ENCODE results near the gene EDEM3.

EDEM3 gene

GRCh38 chr1:184665360-184665759, 89.3 kb downstream of the EDEM3 start:
- no peak for DNase-seq (ENCODE audit: low read depth)

- DNase-seq (ENCODE audit: low read depth) = no peak
Measured at GRCh38 chr1:184664661-184665060, 90.0 kb downstream of the EDEM3 start.

DNA sequence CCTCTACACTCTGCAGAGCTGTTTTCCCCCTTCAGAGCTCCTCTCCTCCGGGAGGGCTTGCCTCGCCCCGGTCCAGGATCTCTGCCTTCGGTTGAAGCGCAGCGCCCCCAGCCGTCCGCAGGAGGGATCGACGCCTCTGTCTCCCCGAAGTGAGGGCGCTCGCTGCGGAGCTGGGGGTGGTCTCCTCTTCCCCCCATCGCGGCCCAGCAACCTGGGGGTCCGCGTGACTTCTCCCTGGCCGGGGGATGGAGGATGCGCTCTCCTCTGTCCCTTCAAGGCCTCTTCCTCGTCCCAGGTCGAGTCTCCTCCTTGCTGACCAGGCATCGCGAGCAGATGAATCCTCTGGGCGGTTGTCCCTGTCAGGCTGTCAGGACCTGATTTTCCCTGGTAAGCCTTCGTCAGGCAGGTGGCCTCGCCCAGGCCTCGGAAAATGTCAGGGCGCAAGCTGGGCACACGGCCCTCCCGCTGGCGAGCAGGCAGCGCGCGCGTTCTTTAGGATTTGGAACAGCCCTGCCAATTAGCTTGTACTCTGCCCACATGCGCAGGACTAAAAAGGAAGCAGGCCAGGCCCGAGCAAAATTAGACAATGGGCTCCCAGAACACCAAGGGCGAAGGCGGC, 90.5 kb downstream of the EDEM3 start:
- peak; percentile 62 for DNase-seq (ENCODE audit: low read depth)

DNA sequence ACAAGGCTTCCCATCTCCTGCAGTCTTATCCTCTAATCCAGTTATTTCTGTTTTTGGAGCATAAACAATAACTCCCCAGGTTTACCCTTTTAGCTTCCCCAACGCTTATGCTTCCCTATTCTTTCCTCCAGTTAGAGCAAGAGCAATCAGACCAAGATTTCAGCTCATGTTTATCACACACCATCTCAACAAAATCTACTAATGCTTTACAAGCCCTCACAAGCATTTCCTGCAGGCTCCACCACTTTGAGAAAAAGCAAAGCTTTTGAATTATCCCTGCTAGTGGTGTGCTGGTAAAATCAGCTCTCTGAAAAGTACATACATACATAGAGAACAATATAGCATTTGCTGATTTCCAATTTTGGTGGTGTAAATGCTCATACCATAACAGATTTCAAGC, 92.9 kb downstream of the EDEM3 start:
- DNase-seq (ENCODE audit: low read depth) = no peak

DNA sequence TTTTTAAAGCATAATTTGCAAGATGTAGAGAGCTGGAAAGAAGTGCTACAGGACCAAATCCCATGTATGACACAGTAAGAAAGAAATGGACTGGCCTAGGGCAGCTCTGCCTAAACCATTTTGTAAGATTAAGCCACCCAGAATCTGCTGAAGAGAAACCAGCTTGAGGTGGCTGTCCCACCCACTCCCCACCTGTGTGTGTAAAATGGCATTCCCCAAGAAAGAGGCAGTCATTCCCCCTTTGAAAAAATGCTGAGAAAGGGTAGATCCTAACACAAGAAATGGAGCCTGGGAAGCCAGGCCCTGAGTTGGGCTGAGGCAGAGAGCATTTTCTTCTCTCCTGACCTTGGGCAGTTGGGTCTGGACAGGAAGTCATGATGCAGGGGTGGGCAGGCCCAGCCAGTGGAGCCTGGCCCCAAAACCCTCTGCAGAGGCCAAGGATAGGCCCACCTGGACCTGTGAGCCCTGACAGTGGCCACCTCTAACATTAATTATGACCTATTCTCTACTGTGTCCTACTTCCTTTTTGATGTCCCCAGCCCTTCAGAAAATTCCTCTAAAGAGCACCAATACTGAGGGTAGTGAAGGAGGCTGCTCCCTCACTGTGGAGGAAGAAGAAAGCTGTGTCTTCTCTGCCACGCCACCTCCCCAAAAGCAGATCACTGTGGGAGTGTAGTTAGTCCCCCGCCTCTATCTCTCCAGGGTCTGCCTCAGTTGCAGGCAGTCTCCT, 94.0 kb downstream of the EDEM3 start:
- DNase-seq (ENCODE audit: low read depth) = no peak

DNA sequence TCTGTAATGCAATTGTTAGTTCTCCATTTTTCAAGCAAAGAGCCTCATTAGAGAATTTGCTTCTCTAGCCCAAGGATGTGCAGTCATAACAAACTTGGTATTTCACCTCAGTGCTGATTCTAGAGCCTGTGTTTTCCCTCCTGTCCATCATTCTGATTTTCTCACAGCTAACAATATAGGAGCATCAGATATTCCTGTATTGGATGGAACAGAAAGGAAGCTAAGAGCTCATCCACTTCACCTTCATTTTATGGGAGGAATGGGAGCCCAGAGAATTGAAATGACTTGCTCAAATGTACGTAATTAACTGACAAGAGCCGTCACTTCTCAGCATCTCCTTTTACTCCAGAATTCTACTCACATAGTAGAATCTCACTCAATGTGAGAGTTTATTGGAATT, 96.6 kb downstream of the EDEM3 start:
- DNase-seq (ENCODE audit: low read depth) = no peak

GRCh38 chr1:184656221-184656620, 98.4 kb downstream of the EDEM3 start:
- DNase-seq (ENCODE audit: low read depth) = no peak

DNA sequence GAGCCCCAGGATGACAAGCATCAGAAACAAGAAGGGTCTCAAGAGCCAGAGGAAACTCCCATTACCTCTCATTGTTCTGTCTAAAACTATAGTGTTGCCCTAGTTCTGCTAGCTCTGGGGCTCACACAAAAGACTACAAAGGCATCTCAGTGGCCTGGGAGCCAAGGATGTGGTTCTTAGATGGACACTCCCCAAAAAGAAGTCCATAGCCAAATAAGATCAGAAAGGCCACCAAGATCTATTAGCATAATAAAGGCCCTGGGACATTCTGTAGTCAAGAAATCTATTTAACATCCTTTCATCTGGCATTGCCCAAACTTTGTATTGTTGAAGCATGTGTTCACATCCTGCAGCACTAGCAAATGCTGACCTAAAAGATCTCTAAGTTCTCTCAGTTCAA, 99.5 kb downstream of the EDEM3 start:
- no peak for DNase-seq (ENCODE audit: low read depth)

DNA sequence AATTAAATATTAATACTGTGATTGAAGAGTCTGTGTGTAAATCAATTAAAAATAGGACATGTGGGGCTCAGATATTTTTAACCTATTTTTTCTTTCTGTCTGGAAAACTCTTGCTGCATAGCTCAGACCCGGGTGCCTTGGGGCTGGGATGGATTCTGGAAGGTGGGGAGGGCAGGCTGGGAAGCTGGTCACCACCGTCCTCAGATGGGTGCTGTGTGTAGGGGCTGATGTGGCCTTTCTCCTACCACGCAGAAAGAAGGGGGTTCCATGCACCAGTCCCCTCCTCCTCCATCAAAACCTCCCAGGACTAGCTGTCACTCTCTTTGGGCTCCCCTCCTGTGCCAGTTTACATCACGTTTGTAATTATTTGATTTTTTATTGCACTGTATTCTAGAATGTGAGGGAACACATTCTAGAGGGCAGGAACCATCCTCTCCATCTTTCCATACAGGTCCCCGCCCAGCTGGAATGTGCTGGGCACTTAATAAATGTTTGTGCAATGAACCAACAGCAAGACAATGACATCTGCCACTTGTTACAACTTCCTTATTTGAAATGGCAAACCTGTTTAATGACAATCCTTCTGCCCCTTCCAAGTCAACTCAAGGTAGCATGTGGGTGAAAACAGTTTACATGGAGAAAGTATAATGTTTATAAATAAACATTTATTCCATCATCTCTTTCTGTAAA, 104.3 kb downstream of the EDEM3 start:
- DNase-seq (ENCODE audit: low read depth) = no peak

GRCh38 chr1:184649451-184649888, 105.2 kb downstream of the EDEM3 start:
- no peak for DNase-seq (ENCODE audit: low read depth)

DNA sequence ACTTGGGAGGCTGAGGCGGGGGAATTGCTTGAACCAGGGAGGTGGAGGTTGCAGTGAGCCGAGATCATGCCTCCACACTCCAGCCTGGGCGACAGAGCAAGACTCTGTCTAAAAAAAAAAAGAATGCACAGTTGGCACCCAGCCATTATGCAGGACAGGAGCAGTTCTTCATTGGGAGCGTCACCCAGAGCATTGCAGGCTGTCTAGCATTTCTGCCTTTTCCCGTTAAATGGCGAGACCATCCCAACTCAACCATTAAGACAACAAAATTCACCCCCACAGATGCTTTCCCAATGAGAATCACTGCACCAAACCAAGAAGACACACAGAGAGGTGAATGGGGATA, 105.8 kb downstream of the EDEM3 start:
- no peak for DNase-seq (ENCODE audit: low read depth)

GRCh38 chr1:184648160-184648855, 106.3 kb downstream of the EDEM3 start:
- DNase-seq (ENCODE audit: low read depth) = no peak

- no peak for DNase-seq (ENCODE audit: low read depth)
Measured at GRCh38 chr1:184647471-184647870, 107.2 kb downstream of the EDEM3 start.

DNA sequence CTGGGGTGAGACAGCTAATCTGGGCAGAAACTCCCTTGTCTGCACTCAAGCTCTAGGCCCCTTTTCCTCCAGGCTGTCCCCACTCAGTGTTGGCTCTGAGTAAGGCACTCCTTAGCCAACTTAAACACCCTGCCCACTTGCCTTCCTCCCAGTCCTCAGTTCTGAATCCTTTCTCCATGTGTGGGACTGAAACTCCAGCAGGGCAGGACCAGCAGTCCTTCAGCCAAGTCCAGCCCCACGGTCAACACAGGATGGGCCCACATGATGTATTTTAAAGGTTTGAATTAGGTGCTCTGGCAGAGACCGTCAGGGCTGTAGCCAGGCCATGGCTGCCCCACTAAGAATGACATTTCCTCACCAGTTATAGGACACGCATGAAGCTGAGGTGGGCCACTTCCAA, 107.8 kb downstream of the EDEM3 start:
- no peak for DNase-seq (ENCODE audit: low read depth)

- no peak for DNase-seq (ENCODE audit: low read depth)
Measured at GRCh38 chr1:184646178-184646701, 108.4 kb downstream of the EDEM3 start.

GRCh38 chr1:184644771-184645170, 109.9 kb downstream of the EDEM3 start:
- no peak for DNase-seq (ENCODE audit: low read depth)

GRCh38 chr1:184643661-184644060, 111.0 kb downstream of the EDEM3 start:
- no peak for DNase-seq (ENCODE audit: low read depth)

GRCh38 chr1:184641894-184642293, 112.8 kb downstream of the EDEM3 start:
- no peak for DNase-seq (ENCODE audit: low read depth)

DNA sequence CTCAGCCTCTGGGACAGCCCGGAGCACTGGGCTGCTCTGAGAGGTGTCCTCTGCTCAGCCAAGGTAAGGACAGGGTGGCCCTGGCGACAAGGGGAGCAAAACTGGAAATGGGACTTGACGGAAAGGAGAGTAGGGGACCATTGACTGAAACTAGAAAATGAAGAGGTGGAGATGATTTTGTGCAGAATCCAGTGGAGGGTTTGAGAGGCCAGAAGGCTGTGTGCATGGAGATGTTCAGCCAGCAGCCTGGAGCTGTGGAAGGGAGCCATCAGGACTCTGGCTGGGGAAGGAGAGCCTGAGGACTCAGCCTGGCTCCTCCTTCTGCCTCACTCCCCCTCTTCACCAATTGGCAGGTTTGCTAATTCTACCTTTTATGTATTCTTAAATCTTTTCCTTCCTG, 114.2 kb downstream of the EDEM3 start:
- DNase-seq (ENCODE audit: low read depth) = no peak
